ENCODE results near the gene SYNDIG1L.

Gene SYNDIG1L

GRCh38 chr14:74425525-74426201, 347 bp downstream of the SYNDIG1L start:
- Histone ChIP-seq H3K9me3 (ENCODE audit: insufficient read depth, low read length) (no peaks in the 10 kb centered on the region), H3K79me2 (ENCODE audit: insufficient read depth, low read length) (no peaks in the 10 kb centered on the region), H4K20me1 (ENCODE audit: low read depth, low read length) (no peaks in the 10 kb centered on the region), H3K27ac (ENCODE audit: low read depth, low read length) (no peak overlapping the region), H3K9ac (ENCODE audit: low read length) (no peak overlapping the region), H3K36me3 (ENCODE audit: low read length) (no peaks in the 10 kb centered on the region), H3K4me3 (ENCODE audit: insufficient read depth, low read length, poor library complexity, severe bottlenecking) (no peak overlapping the region), H3K27me3 (ENCODE audit: low read length) (no peaks in the 10 kb centered on the region; the same call in 1 of the 2 replicates), H3K4me2 (ENCODE audit: low read depth, low read length, poor library complexity, severe bottlenecking) (no peak overlapping the region), H3F3A (ENCODE audit: insufficient read depth) (no peaks in the 10 kb centered on the region), H2AFZ (ENCODE audit: low read depth, low read length, severe bottlenecking) (no peak overlapping the region), H3K9me2 (replicated peaks; ENCODE audit: insufficient read depth, low read length) (no peaks in the 10 kb centered on the region)
- TF ChIP-seq EZH2phosphoT487 (conservative IDR thresholded peaks at IDR 0.05; ENCODE audit: low read length) = no peak

- Histone ChIP-seq H3K4me2 (ENCODE audit: low read depth, low read length, poor library complexity, severe bottlenecking) (no peak overlapping the region), H3K36me3 (ENCODE audit: low read length) (no peaks in the 10 kb centered on the region), H4K20me1 (ENCODE audit: low read depth, low read length) (no peaks in the 10 kb centered on the region), H2AFZ (ENCODE audit: low read depth, low read length, severe bottlenecking) (no peak overlapping the region), H3K79me2 (ENCODE audit: insufficient read depth, low read length) (no peaks in the 10 kb centered on the region), H3K27me3 (ENCODE audit: low read length) (no peaks in the 10 kb centered on the region), H3K4me3 (ENCODE audit: insufficient read depth, low read length, poor library complexity, severe bottlenecking) (no peak overlapping the region), H3K9me3 (ENCODE audit: insufficient read depth, low read length) (no peaks in the 10 kb centered on the region), H3F3A (ENCODE audit: insufficient read depth) (no peaks in the 10 kb centered on the region), H3K27ac (ENCODE audit: low read depth, low read length) (no peak overlapping the region), H3K9me2 (replicated peaks; ENCODE audit: insufficient read depth, low read length) (no peaks in the 10 kb centered on the region), H3K9ac (ENCODE audit: low read length) (no peak overlapping the region)
- TF ChIP-seq CTCF (IDR thresholded peaks at IDR 0.05; ENCODE audit: insufficient read depth, low read length, poor library complexity, severe bottlenecking) = no peak
- no peak for TF ChIP-seq EZH2phosphoT487 (conservative IDR thresholded peaks at IDR 0.05; ENCODE audit: low read length)
These were observed 1.4 kb downstream of the SYNDIG1L start for GRCh38 chr14:74424606-74425005.

- Histone ChIP-seq H3K9ac (ENCODE audit: low read length) (no peak overlapping the region), H3K4me2 (ENCODE audit: low read depth, low read length, poor library complexity, severe bottlenecking) (no peak overlapping the region), H3K9me2 (replicated peaks; ENCODE audit: insufficient read depth, low read length) (no peaks in the 10 kb centered on the region), H3K27me3 (ENCODE audit: low read length) (no peaks in the 10 kb centered on the region), H4K20me1 (ENCODE audit: low read depth, low read length) (no peaks in the 10 kb centered on the region), H2AFZ (ENCODE audit: low read depth, low read length, severe bottlenecking) (no peak overlapping the region), H3K27ac (ENCODE audit: low read depth, low read length) (no peak overlapping the region), H3K9me3 (ENCODE audit: insufficient read depth, low read length) (no peaks in the 10 kb centered on the region), H3K79me2 (ENCODE audit: insufficient read depth, low read length) (no peaks in the 10 kb centered on the region), H3K4me3 (ENCODE audit: insufficient read depth, low read length, poor library complexity, severe bottlenecking) (no peak overlapping the region), H3F3A (ENCODE audit: insufficient read depth) (no peaks in the 10 kb centered on the region), H3K36me3 (ENCODE audit: low read length) (no peaks in the 10 kb centered on the region)
- TF ChIP-seq CTCF (IDR thresholded peaks at IDR 0.05; ENCODE audit: insufficient read depth, low read length, poor library complexity, severe bottlenecking) (no peak), EZH2phosphoT487 (conservative IDR thresholded peaks at IDR 0.05; ENCODE audit: low read length) (no peak)
These were observed 2.8 kb downstream of the SYNDIG1L start for GRCh38 chr14:74423246-74423645.

GRCh38 chr14:74421981-74422380, 4.0 kb downstream of the SYNDIG1L start:
- no peaks in the 10 kb centered on the region for H3K36me3 ChIP-seq (ENCODE audit: low read length)
- no peak overlapping the region for H2AFZ ChIP-seq (ENCODE audit: low read depth, low read length, severe bottlenecking)
- no peaks in the 10 kb centered on the region for H3F3A ChIP-seq (ENCODE audit: insufficient read depth)
- no peaks in the 10 kb centered on the region for H4K20me1 ChIP-seq (ENCODE audit: low read depth, low read length)
- no peaks in the 10 kb centered on the region for H3K9me3 ChIP-seq (ENCODE audit: insufficient read depth, low read length)
- TF ChIP-seq CTCF (IDR thresholded peaks at IDR 0.05; ENCODE audit: insufficient read depth, low read length, poor library complexity, severe bottlenecking) = no peak
- no peak for TF ChIP-seq EZH2phosphoT487 (conservative IDR thresholded peaks at IDR 0.05; ENCODE audit: low read length)
- no peaks in the 10 kb centered on the region for H3K27me3 ChIP-seq (ENCODE audit: low read length)
- no peak overlapping the region for H3K27ac ChIP-seq (ENCODE audit: low read depth, low read length)
- no peak overlapping the region for H3K9ac ChIP-seq (ENCODE audit: low read length)
- H3K4me3 ChIP-seq (ENCODE audit: insufficient read depth, low read length, poor library complexity, severe bottlenecking) = no peak overlapping the region
- H3K79me2 ChIP-seq (ENCODE audit: insufficient read depth, low read length) = no peaks in the 10 kb centered on the region
- H3K4me2 ChIP-seq (ENCODE audit: low read depth, low read length, poor library complexity, severe bottlenecking) = no peak overlapping the region
- no peaks in the 10 kb centered on the region for H3K9me2 ChIP-seq (replicated peaks; ENCODE audit: insufficient read depth, low read length)

Data from SU-DHL-6 (cell line).